Mammary epithelial cell (primary cell): ENCODE measurements around the gene SLC1A7.

Experiments used
- EZH2 ChIP-seq: IDR thresholded peaks from 2 replicates; pipeline ENCODE4 v1.6.1; 2012; ENCODE audit warnings: low read length, inconsistent platforms, borderline replicate concordance
- TF ChIP-seq, protein P1 (sequence below), 2 donors: IDR thresholded peaks in 1 of 2; conservative IDR thresholded peaks in 1 of 2; 2 replicates each; pipeline ENCODE4 v1.5.1; 2011 to 2012; ENCODE audit warnings: inconsistent platforms in 2 of 2, low read length in 2 of 2, mild to moderate bottlenecking in 2 of 2, control low read depth in 1 of 2, low read depth in 1 of 2; ENCODE audit not compliant: insufficient read depth in 1 of 2; ENCODE audit errors: extremely low read depth in 1 of 2

DNA sequence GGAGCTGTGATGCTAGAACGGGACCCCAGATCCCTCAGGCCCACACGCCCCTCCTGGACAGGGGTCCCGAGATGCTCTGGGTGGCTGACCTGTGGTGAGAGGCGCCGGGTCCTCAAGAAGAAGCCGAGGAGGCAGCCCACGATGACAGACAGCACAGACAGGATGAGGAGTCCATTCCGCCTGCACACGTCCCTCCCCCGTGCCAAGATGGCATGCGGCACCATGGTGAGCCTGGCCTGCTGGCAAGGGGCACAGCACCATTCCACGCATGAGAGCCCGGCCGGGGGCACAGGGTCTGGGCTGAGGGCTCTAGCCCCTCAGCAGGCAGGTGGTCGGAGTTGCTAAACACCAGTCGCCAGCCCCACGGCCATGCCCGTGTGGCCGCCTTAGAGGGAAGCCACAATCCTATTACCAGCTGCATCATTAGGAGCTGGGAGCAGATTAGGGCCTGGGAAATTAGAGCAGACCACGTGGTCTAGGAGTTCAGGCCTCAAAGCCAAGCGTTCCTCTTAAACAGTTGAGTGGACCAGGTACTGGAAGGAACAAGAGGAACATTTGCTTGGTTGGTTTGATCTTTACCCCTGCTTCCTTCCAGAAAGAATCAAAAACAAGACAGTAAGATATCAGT is at the start of gene SLC1A7:
- TF ChIP-seq, protein P1, sequence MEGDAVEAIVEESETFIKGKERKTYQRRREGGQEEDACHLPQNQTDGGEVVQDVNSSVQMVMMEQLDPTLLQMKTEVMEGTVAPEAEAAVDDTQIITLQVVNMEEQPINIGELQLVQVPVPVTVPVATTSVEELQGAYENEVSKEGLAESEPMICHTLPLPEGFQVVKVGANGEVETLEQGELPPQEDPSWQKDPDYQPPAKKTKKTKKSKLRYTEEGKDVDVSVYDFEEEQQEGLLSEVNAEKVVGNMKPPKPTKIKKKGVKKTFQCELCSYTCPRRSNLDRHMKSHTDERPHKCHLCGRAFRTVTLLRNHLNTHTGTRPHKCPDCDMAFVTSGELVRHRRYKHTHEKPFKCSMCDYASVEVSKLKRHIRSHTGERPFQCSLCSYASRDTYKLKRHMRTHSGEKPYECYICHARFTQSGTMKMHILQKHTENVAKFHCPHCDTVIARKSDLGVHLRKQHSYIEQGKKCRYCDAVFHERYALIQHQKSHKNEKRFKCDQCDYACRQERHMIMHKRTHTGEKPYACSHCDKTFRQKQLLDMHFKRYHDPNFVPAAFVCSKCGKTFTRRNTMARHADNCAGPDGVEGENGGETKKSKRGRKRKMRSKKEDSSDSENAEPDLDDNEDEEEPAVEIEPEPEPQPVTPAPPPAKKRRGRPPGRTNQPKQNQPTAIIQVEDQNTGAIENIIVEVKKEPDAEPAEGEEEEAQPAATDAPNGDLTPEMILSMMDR (conservative IDR thresholded peaks at IDR 0.05 in 1 of 2, IDR thresholded peaks at IDR 0.05 in 1 of 2; ENCODE audit: extremely low read depth in 1 of 2, insufficient read depth in 1 of 2, low read depth in 1 of 2, low read length in 2 of 2): no peak
- TF ChIP-seq EZH2: no peak
